ENCODE measurements around the gene PTPRN2. TPM values are rescaled to one million over a fixed set of nuclear protein-coding genes. Genes with fewer than 3 reads are reported as not detected.
"Not testable (repeated sequence)": the region's sequence is repeated elsewhere in the genome, so short reads cannot be mapped to it uniquely, and the experiment has no call there.

PTPRN2 gene
- total RNA-seq, 1 experiment from 2014 or later: 4.4 TPM

DNA sequence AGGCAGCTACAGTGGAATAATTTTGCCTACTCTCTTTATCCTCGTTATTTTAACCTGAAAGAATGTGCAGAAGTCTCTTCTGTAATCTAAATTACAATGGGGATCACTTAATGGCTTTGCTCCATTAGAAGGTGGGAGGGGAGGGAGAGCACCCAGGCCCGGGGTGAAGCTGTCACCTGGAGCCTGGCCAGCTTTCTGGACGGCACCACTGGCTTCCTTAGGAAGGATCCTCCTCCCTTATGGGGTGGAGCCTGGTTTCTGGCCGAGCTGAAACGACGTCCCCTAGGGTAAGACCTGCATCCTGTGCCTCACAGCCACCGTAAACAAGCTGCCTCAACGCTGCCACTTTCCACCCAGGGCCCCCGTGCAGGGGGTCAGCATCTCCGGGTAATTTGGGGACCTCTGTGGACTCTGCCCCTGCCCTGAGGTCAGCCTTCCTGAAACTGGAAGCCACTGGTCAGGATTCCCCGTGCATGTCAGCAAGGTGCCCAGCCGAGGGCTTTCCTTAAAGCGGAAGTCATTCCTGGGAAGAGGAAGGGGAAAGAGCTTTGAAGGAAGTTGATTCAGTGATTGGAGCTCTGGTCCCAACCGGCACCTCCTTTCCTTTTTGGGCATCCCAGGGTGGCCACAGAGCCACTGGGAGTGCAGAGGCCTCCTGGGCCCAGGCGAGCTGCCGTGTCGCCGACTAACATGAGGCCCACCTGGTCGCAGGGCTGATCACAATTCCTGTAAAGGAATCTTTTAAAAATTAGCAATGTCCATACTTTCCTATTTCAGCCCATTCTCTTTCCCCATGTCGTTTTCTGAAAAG lies 681.8 kb downstream of the PTPRN2 start:
- DNase-seq (ENCODE audit: low spot score): no peak

- no peak for DNase-seq (ENCODE audit: low spot score)
Measured at GRCh38 chr7:157904866-157905570, 682.6 kb downstream of the PTPRN2 start.

GRCh38 chr7:157904211-157904865 lies 683.3 kb downstream of the PTPRN2 start:
- DNase-seq (ENCODE audit: low spot score): no peak

DNA sequence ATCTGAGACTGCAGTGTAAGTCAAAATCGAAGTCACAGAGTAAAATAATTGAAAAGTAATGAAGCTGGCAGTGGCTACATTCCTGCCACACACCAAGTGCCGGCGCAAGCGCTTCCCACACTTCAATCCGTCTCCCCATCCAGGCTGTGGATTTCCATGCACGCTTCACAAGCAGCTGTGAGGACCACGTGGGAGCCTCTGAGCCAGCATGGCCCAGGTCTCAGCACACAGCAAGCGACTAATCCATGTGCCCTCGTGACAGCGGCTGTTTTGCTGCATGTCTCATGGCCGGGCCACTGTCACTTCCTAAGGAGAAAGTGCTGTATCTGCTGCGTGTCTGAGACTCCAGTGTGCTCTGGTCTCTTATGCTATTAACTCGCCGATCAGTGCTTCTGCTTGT lies 683.9 kb downstream of the PTPRN2 start:
- DNase-seq (ENCODE audit: low spot score): no peak

- DNase-seq (ENCODE audit: low spot score): no peak
Measured at GRCh38 chr7:157903296-157903695, 684.3 kb downstream of the PTPRN2 start.

GRCh38 chr7:157901816-157902610 lies 685.6 kb downstream of the PTPRN2 start:
- not testable (repeated sequence) for DNase-seq (ENCODE audit: low spot score)

DNA sequence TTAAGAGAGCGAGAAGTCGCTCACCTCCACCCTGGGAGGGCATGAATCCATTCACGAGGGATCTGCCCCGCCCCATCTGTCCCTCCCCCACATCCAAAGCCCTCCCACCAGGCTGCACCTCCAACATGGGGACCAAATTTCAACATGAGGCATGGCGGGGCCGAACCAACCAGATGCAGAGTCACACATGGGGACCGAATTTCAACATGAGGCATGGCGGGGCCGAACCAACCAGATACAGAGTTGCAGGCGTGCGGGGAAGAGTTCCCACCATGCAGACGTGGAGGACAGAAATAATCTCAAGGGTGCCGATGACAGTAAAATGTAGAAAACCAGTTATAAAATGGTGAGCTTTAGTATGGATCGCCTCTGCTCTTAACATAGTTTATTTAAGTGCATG lies 686.5 kb downstream of the PTPRN2 start:
- no peak for DNase-seq (ENCODE audit: low spot score)

DNA sequence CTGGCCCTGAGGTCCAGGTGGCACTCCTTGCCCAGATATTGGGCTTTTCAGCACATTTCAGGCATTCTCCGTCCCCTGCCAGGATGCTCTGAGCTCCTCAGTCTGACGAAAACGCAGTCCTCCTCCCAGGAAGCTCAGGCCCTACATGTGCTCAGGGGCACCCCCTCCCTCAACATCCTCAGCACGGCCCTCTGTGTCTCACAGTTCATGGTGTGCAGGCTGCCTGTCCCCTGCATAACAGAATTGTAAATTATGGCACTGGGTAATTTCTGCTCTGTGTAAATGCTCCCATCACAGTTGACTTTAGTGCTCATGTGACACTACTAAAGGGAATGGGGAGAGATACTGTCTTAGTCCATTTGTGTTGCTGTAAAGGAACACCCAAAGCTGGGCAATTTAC lies 687.1 kb downstream of the PTPRN2 start:
- DNase-seq (ENCODE audit: low spot score): no peak

DNA sequence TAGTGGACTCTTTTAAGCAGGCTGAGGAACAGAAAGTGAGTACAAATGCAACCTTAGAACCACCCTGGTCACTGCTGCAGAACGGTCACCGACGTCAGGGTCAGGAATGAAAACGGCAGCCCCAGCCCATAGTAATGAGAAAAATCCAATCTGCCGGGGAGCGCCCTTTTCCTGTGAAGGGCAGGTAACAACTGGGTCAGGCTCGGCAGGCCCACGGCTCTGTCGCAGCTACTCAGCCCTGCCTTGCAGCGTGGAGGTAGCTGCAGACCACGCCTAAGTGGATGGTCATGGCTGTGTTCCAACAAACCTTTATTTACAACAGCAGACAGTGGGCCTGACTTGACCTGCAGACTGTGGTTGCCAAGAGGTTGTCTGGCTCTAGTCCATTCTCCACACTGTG lies 687.6 kb downstream of the PTPRN2 start:
- DNase-seq (ENCODE audit: low spot score): no peak

GRCh38 chr7:157898802-157899505 lies 688.7 kb downstream of the PTPRN2 start:
- DNase-seq (ENCODE audit: low spot score): no peak

DNA sequence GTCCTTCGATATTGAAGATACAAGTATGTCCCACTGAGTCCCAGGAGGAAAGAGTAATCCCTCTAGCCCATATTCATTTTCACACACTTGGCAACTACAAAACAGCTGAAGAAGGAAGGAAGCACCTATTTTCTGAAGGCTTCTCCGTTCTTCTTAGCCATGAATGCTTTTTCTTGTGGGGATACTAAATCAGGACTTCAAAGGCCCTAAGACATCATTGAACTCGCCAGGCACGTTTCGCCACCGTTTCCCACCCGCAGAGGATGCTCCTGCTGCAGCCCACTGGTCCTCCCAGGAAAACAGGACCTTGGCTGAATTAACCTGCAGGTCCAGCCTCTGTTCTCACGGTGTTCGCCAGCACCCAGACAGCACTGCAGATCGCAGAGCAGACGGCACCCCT lies 689.4 kb downstream of the PTPRN2 start:
- DNase-seq (ENCODE audit: low spot score): no peak

- no peak for DNase-seq (ENCODE audit: low spot score)
Measured at GRCh38 chr7:157897681-157898080, 689.9 kb downstream of the PTPRN2 start.

DNA sequence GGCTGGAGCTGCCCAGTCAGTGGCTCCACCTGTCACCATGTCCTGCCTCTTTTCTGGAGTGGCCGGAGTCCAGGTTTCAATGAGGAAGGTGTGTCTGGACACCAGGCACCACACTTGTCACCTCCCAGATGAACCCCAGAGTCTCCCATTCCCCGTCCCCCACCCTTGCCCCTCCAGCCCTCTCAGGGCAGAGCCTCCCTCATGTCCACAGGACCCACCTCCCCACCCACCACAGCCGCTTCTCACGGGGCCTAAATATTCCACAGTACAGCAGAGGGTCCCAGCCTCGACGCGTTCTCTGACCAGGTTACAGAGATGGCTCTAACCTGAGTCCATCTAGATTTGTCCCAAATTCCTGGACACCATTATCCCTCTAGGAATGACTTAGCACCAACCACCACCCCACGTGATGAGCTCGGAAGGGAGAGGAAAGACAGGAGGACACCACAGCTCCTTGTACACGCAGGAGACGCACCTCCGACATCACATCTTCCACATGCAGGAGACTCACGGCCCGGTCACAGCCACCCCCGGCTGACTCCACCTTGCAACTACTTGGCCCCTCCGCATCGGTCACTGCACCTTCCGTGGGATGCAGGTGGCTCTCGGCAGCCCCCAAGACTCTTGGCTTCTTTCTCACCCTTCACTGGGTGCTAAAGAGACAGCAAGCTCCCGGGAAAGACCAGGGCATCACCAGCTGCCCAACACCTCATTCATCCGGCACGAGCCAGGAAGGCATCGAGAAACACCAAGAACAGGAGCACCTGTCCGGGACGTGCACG lies 690.7 kb downstream of the PTPRN2 start:
- DNase-seq (ENCODE audit: low spot score): no peak

GRCh38 chr7:157896376-157896675 lies 691.3 kb downstream of the PTPRN2 start:
- not testable (repeated sequence) for DNase-seq (ENCODE audit: low spot score)

- no peak for DNase-seq (ENCODE audit: low spot score)
Measured at GRCh38 chr7:157895520-157896375, 691.9 kb downstream of the PTPRN2 start.

DNA sequence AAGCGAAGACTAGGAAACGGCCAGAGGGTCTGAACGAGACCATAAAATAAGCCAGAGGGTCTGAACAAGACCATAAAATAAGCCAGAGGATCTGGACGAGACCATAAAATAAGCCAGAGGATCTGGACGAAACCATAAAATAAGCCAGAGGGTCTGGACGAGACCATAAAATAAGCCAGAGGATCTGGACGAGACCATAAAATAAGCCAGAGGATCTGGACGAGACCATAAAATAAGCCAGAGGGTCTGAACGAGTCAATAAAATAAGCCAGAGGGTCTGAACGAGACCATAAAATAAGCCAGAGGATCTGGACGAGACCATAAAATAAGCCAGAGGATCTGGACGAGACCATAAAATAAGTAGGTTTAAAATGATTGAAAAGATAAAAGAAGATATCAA lies 692.5 kb downstream of the PTPRN2 start:
- not testable (repeated sequence) for DNase-seq (ENCODE audit: low spot score)

DNA sequence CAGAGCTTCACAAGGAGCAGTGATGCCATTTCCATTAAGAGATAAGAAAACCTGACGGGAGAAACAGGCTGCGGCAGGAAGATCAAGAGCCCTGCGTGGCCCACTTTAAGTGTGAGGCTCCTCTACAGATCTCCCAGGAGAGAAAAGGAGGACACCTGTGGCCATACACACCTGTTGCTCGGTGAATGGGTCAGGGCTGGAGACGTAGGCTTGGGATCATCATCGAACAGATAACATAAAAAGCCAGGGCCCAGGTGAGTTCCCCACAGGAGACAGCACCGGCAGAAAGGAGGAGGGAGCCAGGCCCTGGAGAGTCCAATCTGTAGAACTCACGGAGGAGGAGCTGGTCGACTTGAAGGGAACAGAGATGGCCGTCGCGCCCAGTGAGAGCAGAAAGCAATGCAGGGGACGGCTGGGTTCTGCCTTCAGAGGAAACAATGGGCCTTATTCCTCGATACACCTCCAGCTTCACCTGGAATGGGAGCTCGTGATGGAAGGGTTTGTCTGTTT lies 694.0 kb downstream of the PTPRN2 start:
- DNase-seq (ENCODE audit: low spot score): no peak

- DNase-seq (ENCODE audit: low spot score): no peak
Measured at GRCh38 chr7:157892751-157893523, 694.7 kb downstream of the PTPRN2 start.
